Activated CD4-positive, alpha-beta memory T cell treated with anti-CD3 and anti-CD28 coated beads for 36 hours (primary cell): ENCODE results near the gene PLEKHD1. TPM values are rescaled to one million over a fixed set of nuclear protein-coding genes. Genes with fewer than 3 reads are reported as not detected.

Experiments
- CTCF ChIA-PET: fragments of 350-600 bp; sonication (Branson Sonifier 250); formaldehyde crosslinking; loops from one replicate; lab custom pipeline; 2021; ENCODE audit warnings: antibody characterized with exemption, inconsistent platforms; lab: Charles Lee
- POLR2A ChIA-PET: fragments of 350-600 bp; sonication (Branson Sonifier 250); formaldehyde crosslinking; loops from one replicate; lab custom pipeline; 2021; ENCODE audit warnings: antibody characterized with exemption; lab: Charles Lee
- DNase-seq: peaks from one replicate; pipeline ENCODE4 v3.0.0-alpha.2; 2020
- H3K27ac Mint-ChIP-seq: one replicate; pipeline ENCODE4 v1.8.0; 2021; ENCODE audit warnings: mixed read lengths
- H3K27me3 Mint-ChIP-seq: one replicate; pipeline ENCODE4 v1.8.0; 2021; ENCODE audit warnings: mixed read lengths
- H3K36me3 Mint-ChIP-seq: one replicate; pipeline ENCODE4 v1.8.0; 2021; ENCODE audit warnings: mixed read lengths
- H3K4me1 Mint-ChIP-seq: one replicate; pipeline ENCODE4 v1.8.0; 2021; ENCODE audit warnings: low read depth, mixed read lengths
- H3K4me3 Mint-ChIP-seq: one replicate; pipeline ENCODE4 v1.8.0; 2021; ENCODE audit warnings: mild to moderate bottlenecking, mixed read lengths
- H3K9me3 Mint-ChIP-seq: one replicate; pipeline ENCODE4 v1.8.0; 2021; ENCODE audit warnings: mixed read lengths
- intact Hi-C: fragments of 100-400 bp; cut with micrococcal nuclease; formaldehyde crosslinking; loops from one replicate; pipeline ENCODE4 v1.15.1; 2023
- total RNA-seq, 2 experiments: library from RNA; stranded (reverse); gene quantifications; one replicate each; pipeline ENCODE4 v1.2.3, GENCODE V29; 2021

The PLEKHD1 gene
- total RNA-seq, 2 experiments from 2014 or later, result 0.05 TPM

- POLR2A ChIA-PET, result no interaction called here
- Mint-ChIP-seq H3K4me3 (no peak overlapping the region), H3K27ac (no peak overlapping the region), H3K9me3 (no peaks in the 10 kb centered on the region), H3K4me1 (peaks cover 11% of the 10 kb centered on the region), H3K27me3 (peaks cover 18% of the 10 kb centered on the region), H3K36me3 (no peaks in the 10 kb centered on the region)
- DNase-seq, result no peak
- CTCF ChIA-PET, result interaction anchor here (0.8 to 2.2 kb wide), 2 partner anchors 8 to 9 kb away, joined by 3 to 5 read pairs; no protein-coding TSS in a partner anchor
- intact Hi-C loops, result no loop called here
Measured at GRCh38 chr14:69539631-69540410, 55.3 kb downstream of the PLEKHD1 start.

- Mint-ChIP-seq H3K4me3 (no peak overlapping the region), H3K36me3 (no peaks in the 10 kb centered on the region), H3K9me3 (no peaks in the 10 kb centered on the region), H3K4me1 (peaks cover 11% of the 10 kb centered on the region), H3K27me3 (peaks cover 9% of the 10 kb centered on the region), H3K27ac (no peak overlapping the region)
- ChIA-PET POLR2A (no interaction called here), CTCF (interaction anchor here (0.8 to 2.2 kb wide), 2 partner anchors 8 to 9 kb away, joined by 3 to 5 read pairs; no protein-coding TSS in a partner anchor)
- no peak for DNase-seq
- intact Hi-C loops, result no loop called here
Measured at GRCh38 chr14:69540654-69541335, 56.3 kb downstream of the PLEKHD1 start.

- no peak overlapping the region for H3K27ac Mint-ChIP-seq
- no peak for DNase-seq
- ChIA-PET CTCF (interaction anchor here (0.8 to 1.2 kb wide), 2 partner anchors 32 to 38 kb away, joined by 3 read pairs; no protein-coding TSS in a partner anchor), POLR2A (no interaction called here)
- H3K4me3 Mint-ChIP-seq, result no peak overlapping the region
- intact Hi-C loops, result no loop called here
- no peaks in the 10 kb centered on the region for H3K36me3 Mint-ChIP-seq
- H3K27me3 Mint-ChIP-seq, result peaks cover 20% of the 10 kb centered on the region
- peaks cover 11% of the 10 kb centered on the region for H3K4me1 Mint-ChIP-seq
- no peaks in the 10 kb centered on the region for H3K9me3 Mint-ChIP-seq
Measured at GRCh38 chr14:69542311-69542710, 57.8 kb downstream of the PLEKHD1 start.

- POLR2A ChIA-PET, result no interaction called here
- Mint-ChIP-seq H3K4me3 (no peak overlapping the region), H3K27ac (no peak overlapping the region), H3K4me1 (peaks cover 11% of the 10 kb centered on the region), H3K9me3 (no peaks in the 10 kb centered on the region), H3K36me3 (no peaks in the 10 kb centered on the region), H3K27me3 (peaks cover 23% of the 10 kb centered on the region)
- intact Hi-C loops, result no loop called here
- peak; percentile 68 for DNase-seq
- CTCF ChIA-PET, result interaction anchor here (0.8 to 1.9 kb wide), 4 partner anchors 12 to 40 kb away, joined by 3 to 5 read pairs (median 3); no protein-coding TSS in a partner anchor
Measured at GRCh38 chr14:69543341-69544115, 59.0 kb downstream of the PLEKHD1 start.

GRCh38 chr14:69547701-69548348, 63.3 kb downstream of the PLEKHD1 start:
- intact Hi-C loops, result loop anchor here (1.0 kb wide), 1 partner anchor 26 kb away; the partner anchor contains the start of gene CCDC177
- DNase-seq, result peak; percentile 44
- H3K27ac Mint-ChIP-seq, result no peak overlapping the region
- no peak overlapping the region for H3K4me3 Mint-ChIP-seq
- CTCF ChIA-PET, result interaction anchor here (0.7 to 3.8 kb wide), 28 partner anchors 8 to 305 kb away, joined by 3 to 47 read pairs (median 4); partner anchors contain the start of gene CCDC177
- peaks cover 11% of the 10 kb centered on the region for H3K4me1 Mint-ChIP-seq
- POLR2A ChIA-PET, result interaction anchor here (0.6 kb wide), 1 partner anchor 615 kb away, joined by 3 read pairs; no protein-coding TSS in a partner anchor
- no peaks in the 10 kb centered on the region for H3K9me3 Mint-ChIP-seq
- peaks cover 40% of the 10 kb centered on the region for H3K27me3 Mint-ChIP-seq
- no peaks in the 10 kb centered on the region for H3K36me3 Mint-ChIP-seq

- ChIA-PET POLR2A (no interaction called here), CTCF (interaction anchor here (0.6 to 3.8 kb wide), 29 partner anchors 9 to 306 kb away, joined by 3 to 47 read pairs (median 4); partner anchors contain the start of gene CCDC177)
- Mint-ChIP-seq H3K4me1 (peaks cover 9% of the 10 kb centered on the region), H3K36me3 (no peaks in the 10 kb centered on the region), H3K4me3 (no peak overlapping the region), H3K27ac (no peak overlapping the region), H3K9me3 (no peaks in the 10 kb centered on the region), H3K27me3 (peaks cover 44% of the 10 kb centered on the region)
- DNase-seq, result no peak
- intact Hi-C loops, result loop anchor here (1.0 kb wide), 1 partner anchor 26 kb away; the partner anchor contains the start of gene CCDC177
Measured at GRCh38 chr14:69548566-69548965, 64.0 kb downstream of the PLEKHD1 start.

GRCh38 chr14:69551511-69551910, 67.0 kb downstream of the PLEKHD1 start:
- no peak for DNase-seq
- intact Hi-C loops, result no loop called here
- Mint-ChIP-seq H3K4me3 (no peak overlapping the region), H3K27ac (no peak overlapping the region), H3K27me3 (peaks cover 38% of the 10 kb centered on the region), H3K4me1 (no peaks in the 10 kb centered on the region), H3K36me3 (no peaks in the 10 kb centered on the region), H3K9me3 (no peaks in the 10 kb centered on the region)
- POLR2A ChIA-PET, result no interaction called here
- CTCF ChIA-PET, result interaction anchor here (0.8 kb wide), 1 partner anchor 20 kb away, joined by 3 read pairs; no protein-coding TSS in a partner anchor

GRCh38 chr14:69553252-69553651, 68.7 kb downstream of the PLEKHD1 start:
- intact Hi-C loops, result no loop called here
- Mint-ChIP-seq H3K36me3 (no peaks in the 10 kb centered on the region), H3K4me1 (no peaks in the 10 kb centered on the region), H3K27ac (no peak overlapping the region), H3K27me3 (peaks cover 31% of the 10 kb centered on the region), H3K4me3 (no peak overlapping the region), H3K9me3 (no peaks in the 10 kb centered on the region)
- DNase-seq, result no peak
- ChIA-PET POLR2A (no interaction called here), CTCF (no interaction called here)

GRCh38 chr14:69554500-69554899, 70.0 kb downstream of the PLEKHD1 start:
- Mint-ChIP-seq H3K27me3 (peaks cover 30% of the 10 kb centered on the region), H3K4me3 (no peak overlapping the region), H3K9me3 (no peaks in the 10 kb centered on the region), H3K4me1 (no peaks in the 10 kb centered on the region), H3K36me3 (no peaks in the 10 kb centered on the region), H3K27ac (no peak overlapping the region)
- no peak for DNase-seq
- ChIA-PET POLR2A (no interaction called here), CTCF (interaction anchor here (0.9 kb wide), 1 partner anchor 474 kb away, joined by 4 read pairs; no protein-coding TSS in a partner anchor)
- intact Hi-C loops, result no loop called here

- no peaks in the 10 kb centered on the region for H3K36me3 Mint-ChIP-seq
- H3K27ac Mint-ChIP-seq, result no peak overlapping the region
- DNase-seq, result no peak
- H3K27me3 Mint-ChIP-seq, result peaks cover 21% of the 10 kb centered on the region
- POLR2A ChIA-PET, result no interaction called here
- no peak overlapping the region for H3K4me3 Mint-ChIP-seq
- no peaks in the 10 kb centered on the region for H3K4me1 Mint-ChIP-seq
- CTCF ChIA-PET, result interaction anchor here (3.9 kb wide), 1 partner anchor 10 kb away, joined by 17 read pairs; no protein-coding TSS in a partner anchor
- intact Hi-C loops, result no loop called here
- no peaks in the 10 kb centered on the region for H3K9me3 Mint-ChIP-seq
Measured at GRCh38 chr14:69558774-69559173, 74.2 kb downstream of the PLEKHD1 start.

- Mint-ChIP-seq H3K4me1 (no peaks in the 10 kb centered on the region), H3K4me3 (no peak overlapping the region), H3K27ac (no peak overlapping the region), H3K27me3 (peaks cover 20% of the 10 kb centered on the region), H3K36me3 (no peaks in the 10 kb centered on the region), H3K9me3 (no peaks in the 10 kb centered on the region)
- ChIA-PET CTCF (interaction anchor here (0.8 to 3.9 kb wide), 4 partner anchors 11 to 55 kb away, joined by 3 to 17 read pairs (median 4); partner anchors contain the start of gene CCDC177), POLR2A (no interaction called here)
- no peak for DNase-seq
- intact Hi-C loops, result no loop called here
Measured at GRCh38 chr14:69559581-69560011, 75.1 kb downstream of the PLEKHD1 start.
